Measurements from ENCODE around the gene TSLP.

The TSLP gene

DNA sequence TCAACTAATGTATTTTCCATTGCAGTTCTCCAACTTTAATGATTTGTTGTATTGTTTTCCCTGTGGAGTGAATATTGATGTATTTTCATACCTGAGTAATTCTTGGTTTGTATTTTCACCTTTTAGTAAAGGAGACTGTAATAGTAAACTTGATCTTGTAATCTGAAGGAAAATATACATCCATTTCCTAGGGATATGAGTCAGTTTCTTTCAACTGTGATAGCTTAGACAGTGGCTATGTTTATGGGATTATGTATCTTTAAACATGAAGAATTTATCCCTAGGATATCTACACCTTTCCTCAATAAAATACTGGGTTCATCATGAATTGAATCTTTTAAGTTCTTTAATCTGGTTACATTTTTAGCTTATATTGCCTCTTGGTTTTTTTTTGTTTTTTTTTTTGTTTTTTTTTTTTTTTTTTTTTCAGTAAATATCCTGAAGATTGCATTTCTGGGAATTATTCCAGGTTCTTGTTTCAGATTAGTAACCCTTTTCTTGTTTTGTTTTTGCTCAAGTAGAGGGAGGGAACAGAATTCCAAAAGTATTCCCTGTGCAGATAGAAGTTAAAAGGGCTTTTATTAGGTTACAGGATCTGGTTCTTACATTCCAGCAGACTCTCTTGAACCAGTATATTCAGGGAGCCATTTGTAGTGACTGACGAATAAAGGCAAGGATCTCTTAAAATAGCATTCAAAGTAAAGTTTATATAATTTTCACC lies 27.7 kb downstream of the TSLP start:
- no peak for DNase-seq

- DNase-seq, result no peak
These were observed 34.9 kb downstream of the TSLP start for GRCh38 chr5:111106320-111106948.

DNA sequence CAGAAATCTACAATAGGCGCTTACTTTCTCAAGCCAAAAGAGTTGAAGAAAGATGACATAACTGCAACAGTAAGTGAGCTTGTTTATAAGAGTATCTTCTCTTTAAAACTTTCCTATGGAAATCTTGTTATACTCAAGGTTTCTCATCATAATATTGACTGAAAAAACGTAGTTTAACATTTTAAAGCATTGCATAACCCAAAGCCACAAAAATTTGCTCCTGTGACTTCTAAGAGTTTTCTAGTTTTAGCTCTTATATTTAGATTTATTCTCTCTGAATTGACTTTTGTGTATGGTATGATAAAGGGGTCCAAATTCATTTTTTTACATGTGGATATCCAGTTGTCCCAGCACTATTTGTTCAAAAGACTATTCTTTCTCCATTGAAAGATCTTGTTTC lies 35.9 kb downstream of the TSLP start:
- no peak for DNase-seq

GRCh38 chr5:111111956-111112355 lies 40.4 kb downstream of the TSLP start:
- no peak for DNase-seq

- no peak for DNase-seq
These were observed 42.2 kb downstream of the TSLP start for GRCh38 chr5:111113678-111114077.

- no peak for DNase-seq
These were observed 43.7 kb downstream of the TSLP start for GRCh38 chr5:111115229-111115628.

- no peak for DNase-seq
These were observed 45.0 kb downstream of the TSLP start for GRCh38 chr5:111116550-111116949.

DNA sequence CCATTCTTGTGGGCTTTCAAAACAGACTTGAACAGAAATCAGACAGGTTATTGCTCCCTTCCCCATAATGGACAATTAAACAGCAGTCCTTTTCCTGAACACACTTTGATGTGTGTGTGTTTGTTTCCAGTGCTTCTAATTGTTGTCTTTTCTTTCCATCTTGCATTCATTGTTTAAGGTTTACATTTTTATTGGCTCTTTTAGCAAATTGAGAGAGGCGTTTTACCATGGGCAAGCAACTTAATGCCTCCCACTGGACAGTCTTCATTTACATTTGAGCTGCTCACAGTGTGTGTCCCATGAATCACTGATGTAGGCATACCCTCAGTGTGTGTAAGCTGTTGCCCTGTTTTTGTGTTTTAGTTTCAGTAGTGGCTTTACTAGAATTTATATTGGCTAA lies 45.6 kb downstream of the TSLP start:
- no peak for DNase-seq

- DNase-seq, result no peak
These were observed 47.7 kb downstream of the TSLP start for GRCh38 chr5:111119221-111119620.

GRCh38 chr5:111119856-111120255 lies 48.3 kb downstream of the TSLP start:
- DNase-seq, result no peak

DNA sequence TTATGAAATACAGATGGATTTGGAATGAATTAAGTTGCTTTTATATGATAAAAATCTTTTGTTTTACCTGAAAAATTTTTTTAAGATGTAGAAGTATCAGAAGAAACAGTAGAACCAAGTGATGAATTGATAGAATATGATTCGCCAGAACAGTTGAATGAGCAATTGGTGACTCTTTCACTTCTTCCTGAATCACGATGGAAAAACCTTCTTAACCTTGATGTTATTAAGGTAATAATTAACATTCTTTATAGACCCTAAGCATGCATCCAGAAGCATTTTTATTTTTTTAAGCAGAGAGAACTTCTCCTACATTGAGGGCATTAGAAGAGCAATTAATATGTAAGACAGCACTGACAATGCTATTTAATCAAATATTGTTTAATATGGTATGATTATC lies 49.4 kb downstream of the TSLP start:
- DNase-seq, result no peak

- DNase-seq, result no peak
These were observed 50.4 kb downstream of the TSLP start for GRCh38 chr5:111121926-111122325.

- no peak for DNase-seq
These were observed 50.9 kb downstream of the TSLP start for GRCh38 chr5:111122398-111122797.

DNA sequence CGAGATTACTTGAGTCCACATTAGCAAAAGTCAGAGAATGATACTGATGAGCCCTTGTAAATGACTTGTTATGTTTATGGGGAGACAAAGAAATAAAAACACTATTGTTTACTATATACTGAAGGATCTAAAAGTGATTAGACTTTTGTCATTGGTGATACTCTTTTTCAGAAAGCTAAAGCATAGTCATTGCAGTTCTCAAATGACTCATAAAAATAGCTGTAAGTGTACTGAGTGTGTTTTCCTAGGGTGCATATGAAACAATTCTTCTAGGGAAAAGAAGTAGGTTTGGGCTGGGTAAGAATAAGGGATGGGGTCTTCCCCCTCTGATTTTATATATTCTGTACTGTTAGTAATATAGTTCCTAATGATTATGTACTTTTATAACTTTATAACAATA lies 53.3 kb downstream of the TSLP start:
- DNase-seq, result no peak

- no peak for DNase-seq
These were observed 55.4 kb downstream of the TSLP start for GRCh38 chr5:111126896-111127295.

All from activated CD4-positive, alpha-beta T cell treated with anti-CD3 and anti-CD28 coated beads for 1 hour (primary cell).